Fibroblast of the aortic adventitia (primary cell): Measurements from ENCODE around the gene RAB17. TPM values are rescaled to one million over a fixed set of nuclear protein-coding genes. Genes with fewer than 3 reads are reported as not detected.

Source experiments
- DNase-seq: peaks from one replicate; pipeline ENCODE4 v3.0.0-alpha.2; 2010; ENCODE audit warnings: low read depth
- H3K4me3 ChIP-seq: 2 replicates; pipeline ENCODE4 v1.5.1; 2011; ENCODE audit warnings: low read depth, mild to moderate bottlenecking, control low read depth, low read length, moderate library complexity
- CTCF ChIP-seq: IDR thresholded peaks from 2 replicates; pipeline ENCODE4 v1.5.1; 2011; ENCODE audit warnings: mild to moderate bottlenecking, low read length, control low read depth, inconsistent platforms; ENCODE audit not compliant: insufficient read depth
- total RNA-seq: library from RNA; depleted of rRNA; stranded (reverse); fragments of >200 nt; gene quantifications from 2 replicates; pipeline ENCODE4 v1.2.3, GENCODE V29; 2012; ENCODE audit warnings: low replicate concordance

Gene RAB17
- total RNA-seq, 1 donor = 0.54 TPM

- no peak for TF ChIP-seq CTCF
- no peak for DNase-seq
- H3K4me3 ChIP-seq = no peak overlapping the region
Observed at GRCh38 chr2:237530472-237531433, 59.8 kb downstream of the RAB17 start.

DNA sequence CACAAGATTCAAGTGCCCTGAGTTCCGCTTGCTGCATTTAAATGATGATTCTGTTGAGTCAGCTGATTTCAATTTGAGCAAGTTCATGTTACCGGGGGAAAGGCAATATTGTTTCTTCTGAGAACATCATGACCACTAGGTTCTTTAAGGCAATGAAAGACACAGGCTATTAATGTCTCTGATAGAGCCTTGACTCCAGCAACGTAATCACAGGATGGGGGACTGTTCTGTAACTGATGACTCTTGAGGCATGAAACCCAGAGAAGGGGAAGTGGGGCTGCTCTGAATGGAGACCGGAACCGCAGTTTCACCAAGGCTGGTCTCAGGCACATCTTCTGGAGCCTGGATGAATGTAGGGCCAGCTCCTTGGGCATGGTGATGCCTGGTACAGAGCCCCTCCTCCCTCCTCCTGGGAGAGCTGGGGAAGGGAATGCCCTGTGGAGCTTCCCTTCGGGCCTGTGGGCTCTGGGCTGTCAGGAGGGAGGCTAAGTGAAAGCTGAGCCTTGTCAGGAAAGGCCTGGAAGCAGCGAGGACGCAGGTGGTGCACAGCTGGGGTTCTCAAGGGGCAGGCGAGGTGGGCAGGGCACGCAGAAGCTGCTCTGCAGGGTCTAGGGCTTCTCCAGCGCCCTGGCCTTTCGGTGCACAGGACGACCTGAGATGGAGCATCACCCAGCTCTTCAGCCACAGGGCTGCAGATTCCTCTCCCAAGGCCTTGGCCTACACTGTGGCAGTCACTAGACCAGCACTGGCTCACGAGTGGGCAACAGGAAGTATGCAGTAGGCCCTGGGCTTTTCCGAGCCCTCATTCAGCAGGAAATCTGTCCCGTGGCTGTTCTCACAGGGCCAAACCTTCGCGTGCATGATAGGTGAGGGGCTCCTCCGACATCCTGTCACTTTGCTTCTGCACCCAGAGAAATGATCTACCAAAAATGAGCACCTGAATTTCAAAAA lies 60.8 kb downstream of the RAB17 start:
- TF ChIP-seq CTCF = no peak
- DNase-seq = no peak
- no peak overlapping the region for H3K4me3 ChIP-seq

DNA sequence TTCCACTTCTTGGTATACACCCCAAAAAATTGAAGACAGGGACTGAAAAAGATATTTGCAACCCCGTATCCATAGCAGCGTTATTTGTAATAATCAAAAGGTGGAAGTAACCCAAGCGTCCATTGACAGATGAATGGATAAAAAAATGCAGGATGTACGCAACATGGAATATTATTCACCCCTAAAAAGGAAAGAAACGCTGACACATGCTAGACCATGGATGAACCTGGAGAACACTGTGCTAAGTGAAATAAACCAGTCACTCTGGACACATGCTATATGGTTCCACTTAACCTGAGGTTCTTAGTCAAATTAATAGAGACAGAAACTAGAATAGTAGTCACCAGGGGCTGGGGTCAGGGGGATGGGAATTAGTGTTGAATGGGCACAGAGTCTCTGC lies 62.8 kb downstream of the RAB17 start:
- no peak for TF ChIP-seq CTCF

GRCh38 chr2:237527233-237527632 lies 63.3 kb downstream of the RAB17 start:
- H3K4me3 ChIP-seq = no peak overlapping the region
- no peak for DNase-seq
- no peak for TF ChIP-seq CTCF

More for the DNA sequence above, 62.8 kb downstream of the RAB17 start:
- DNase-seq = no peak
- no peak overlapping the region for H3K4me3 ChIP-seq

GRCh38 chr2:237525559-237526157 lies 64.9 kb downstream of the RAB17 start:
- no peak for TF ChIP-seq CTCF
- no peak for DNase-seq
- no peak overlapping the region for H3K4me3 ChIP-seq

- no peak for TF ChIP-seq CTCF
- no peak for DNase-seq
- no peak overlapping the region for H3K4me3 ChIP-seq
Observed at GRCh38 chr2:237524631-237525030, 65.9 kb downstream of the RAB17 start.
